ENCODE data around the gene SBNO2. TPM values are rescaled to one million over a fixed set of nuclear protein-coding genes. Genes with fewer than 3 reads are reported as not detected.

SBNO2 gene
- total RNA-seq, 1 donor from 2014 or later, result 48.8 TPM

DNA sequence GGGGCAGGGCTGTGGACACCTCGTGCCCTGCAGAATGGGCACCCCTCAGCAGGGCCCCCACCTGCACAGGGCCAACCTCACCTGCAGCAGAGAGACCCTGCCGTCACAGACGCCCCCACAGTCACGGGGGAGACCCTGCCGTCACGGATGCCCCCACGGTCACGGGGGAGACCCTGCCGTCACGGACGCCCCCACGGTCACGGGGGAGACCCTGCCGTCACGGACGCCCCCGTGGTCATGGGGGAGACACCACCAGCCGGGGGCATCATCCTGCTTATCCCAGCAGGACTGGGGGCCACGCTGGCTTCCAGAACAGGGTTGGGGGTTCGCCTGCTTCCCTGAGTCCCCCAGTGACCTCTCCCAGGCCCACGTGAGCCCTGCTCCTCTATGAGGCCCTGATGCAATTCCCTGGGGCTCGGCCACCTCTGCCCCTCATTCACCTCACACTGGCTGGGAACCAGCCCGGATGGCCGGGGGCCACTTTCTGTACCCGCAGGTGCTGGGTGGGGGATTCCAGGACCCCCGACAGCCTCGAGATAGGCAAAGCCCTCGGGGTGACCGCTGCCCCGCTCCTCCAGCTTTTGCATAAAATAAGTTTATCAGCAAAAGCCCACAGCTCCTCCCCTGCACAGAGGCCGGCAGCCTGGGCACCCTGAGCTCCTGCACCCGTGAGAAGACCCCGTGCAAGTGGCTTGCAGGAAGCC lies 23.6 kb downstream of the SBNO2 start:
- no peak for DNase-seq (ENCODE audit: low read depth)
- Histone ChIP-seq H3K4me3 (ENCODE audit: low read depth, low read length) (no peak overlapping the region), H3K27me3 (ENCODE audit: control insufficient read depth, insufficient read depth, low read length) (no peaks in the 10 kb centered on the region), H3K36me3 (ENCODE audit: control insufficient read depth, insufficient read depth, low read length) (no peaks in the 10 kb centered on the region)
- TF ChIP-seq, protein P1, sequence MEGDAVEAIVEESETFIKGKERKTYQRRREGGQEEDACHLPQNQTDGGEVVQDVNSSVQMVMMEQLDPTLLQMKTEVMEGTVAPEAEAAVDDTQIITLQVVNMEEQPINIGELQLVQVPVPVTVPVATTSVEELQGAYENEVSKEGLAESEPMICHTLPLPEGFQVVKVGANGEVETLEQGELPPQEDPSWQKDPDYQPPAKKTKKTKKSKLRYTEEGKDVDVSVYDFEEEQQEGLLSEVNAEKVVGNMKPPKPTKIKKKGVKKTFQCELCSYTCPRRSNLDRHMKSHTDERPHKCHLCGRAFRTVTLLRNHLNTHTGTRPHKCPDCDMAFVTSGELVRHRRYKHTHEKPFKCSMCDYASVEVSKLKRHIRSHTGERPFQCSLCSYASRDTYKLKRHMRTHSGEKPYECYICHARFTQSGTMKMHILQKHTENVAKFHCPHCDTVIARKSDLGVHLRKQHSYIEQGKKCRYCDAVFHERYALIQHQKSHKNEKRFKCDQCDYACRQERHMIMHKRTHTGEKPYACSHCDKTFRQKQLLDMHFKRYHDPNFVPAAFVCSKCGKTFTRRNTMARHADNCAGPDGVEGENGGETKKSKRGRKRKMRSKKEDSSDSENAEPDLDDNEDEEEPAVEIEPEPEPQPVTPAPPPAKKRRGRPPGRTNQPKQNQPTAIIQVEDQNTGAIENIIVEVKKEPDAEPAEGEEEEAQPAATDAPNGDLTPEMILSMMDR (IDR thresholded peaks at IDR 0.05; ENCODE audit: insufficient read depth, low read length, poor library complexity, severe bottlenecking), result no peak

DNA sequence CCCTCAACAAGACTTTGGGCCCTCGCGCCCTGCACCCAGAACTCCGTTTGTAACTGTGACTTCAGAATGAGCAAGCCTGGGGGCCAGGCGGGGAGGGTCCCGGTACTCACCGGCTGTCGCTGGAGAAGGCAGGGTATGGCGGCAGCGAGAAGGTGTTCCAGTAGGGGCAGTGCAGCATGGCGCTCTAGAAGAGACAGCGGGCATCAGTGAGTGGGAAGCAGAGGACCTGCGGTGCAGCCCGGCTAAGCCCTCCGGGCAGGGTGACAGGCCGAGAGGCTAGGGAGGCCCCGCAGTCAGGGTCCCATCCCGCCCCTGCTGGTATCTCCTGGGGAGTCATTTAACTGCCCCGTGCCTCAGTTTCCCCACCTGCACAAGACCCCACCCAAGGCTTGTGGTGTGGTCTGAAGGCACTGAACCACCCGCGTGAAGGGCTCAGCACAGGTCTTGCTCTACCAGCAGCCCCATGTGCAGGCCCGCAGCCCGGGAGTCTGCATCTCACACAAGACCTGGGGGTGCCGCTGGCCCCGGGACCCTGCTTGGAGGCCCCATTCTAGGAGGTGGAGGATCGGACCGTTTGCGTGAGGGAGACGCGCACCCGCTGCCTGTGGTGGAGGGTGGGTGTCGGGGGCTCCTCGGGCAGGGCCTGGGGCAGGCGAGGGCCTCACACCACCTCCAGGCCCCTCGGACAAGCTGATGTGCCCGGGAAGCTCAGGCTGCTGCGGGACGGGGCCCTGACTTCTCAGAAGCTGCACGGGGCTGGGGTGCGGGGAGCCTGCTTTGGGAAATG lies 24.6 kb downstream of the SBNO2 start:
- TF ChIP-seq, protein P1 (IDR thresholded peaks at IDR 0.05; ENCODE audit: insufficient read depth, low read length, poor library complexity, severe bottlenecking), result no peak
- H3K27me3 ChIP-seq (ENCODE audit: control insufficient read depth, insufficient read depth, low read length), result no peaks in the 10 kb centered on the region
- no peak for DNase-seq (ENCODE audit: low read depth)
- H3K36me3 ChIP-seq (ENCODE audit: control insufficient read depth, insufficient read depth, low read length), result no peaks in the 10 kb centered on the region
- H3K4me3 ChIP-seq (ENCODE audit: low read depth, low read length), result no peak overlapping the region

GRCh38 chr19:1147934-1148549 lies 26.0 kb downstream of the SBNO2 start:
- Histone ChIP-seq H3K27me3 (ENCODE audit: control insufficient read depth, insufficient read depth, low read length) (no peaks in the 10 kb centered on the region), H3K4me3 (ENCODE audit: low read depth, low read length) (no peak overlapping the region), H3K36me3 (ENCODE audit: control insufficient read depth, insufficient read depth, low read length) (peaks cover 1% of the 10 kb centered on the region)
- TF ChIP-seq, protein P1 (IDR thresholded peaks at IDR 0.05; ENCODE audit: insufficient read depth, low read length, poor library complexity, severe bottlenecking), result no peak
- no peak for DNase-seq (ENCODE audit: low read depth)

DNA sequence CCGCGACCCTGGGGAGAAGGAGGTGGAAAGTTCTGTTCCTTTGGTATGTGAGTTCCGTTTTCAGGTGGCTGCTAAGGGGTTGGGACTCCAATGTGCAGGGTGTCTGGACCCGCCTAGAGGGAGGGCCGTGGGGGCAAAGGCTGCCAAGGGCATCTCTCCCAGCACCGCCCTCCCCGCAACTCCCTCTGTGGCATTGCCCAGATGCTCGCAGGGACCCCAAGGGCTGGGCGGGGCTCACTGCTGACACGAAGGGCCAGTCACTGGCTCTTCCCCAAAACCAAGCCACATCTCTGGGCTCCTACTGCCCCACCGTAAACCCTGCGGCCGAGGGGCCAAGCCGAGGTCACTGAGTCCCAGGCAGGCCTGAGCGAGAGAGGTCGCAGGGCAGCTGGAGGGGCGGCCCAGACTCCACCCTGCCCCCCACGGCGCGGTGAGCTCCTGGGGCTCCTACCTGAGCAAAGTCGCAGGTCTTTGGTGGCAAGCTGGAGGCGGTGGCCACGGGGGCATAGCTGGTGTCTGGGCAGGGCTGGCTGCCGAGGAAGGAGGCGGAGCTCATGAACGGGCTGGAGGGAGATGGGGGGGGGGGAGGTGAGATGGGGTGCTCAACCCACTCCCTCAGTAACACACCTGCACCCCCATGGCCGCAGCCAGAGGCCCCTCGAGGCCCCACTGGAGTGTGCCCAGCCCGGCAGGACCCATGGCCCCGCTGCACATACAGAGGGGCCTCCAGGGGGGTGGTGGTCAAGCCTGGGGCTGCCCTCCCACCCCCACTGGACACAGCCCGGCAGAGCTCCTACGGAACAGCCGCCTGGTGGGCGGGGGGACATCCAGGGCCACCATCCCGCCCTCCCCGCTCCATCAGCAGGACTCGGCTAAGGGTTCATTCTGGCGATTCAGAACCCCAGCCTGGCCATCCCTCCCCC lies 26.9 kb downstream of the SBNO2 start:
- no peak for DNase-seq (ENCODE audit: low read depth)
- peaks cover 1% of the 10 kb centered on the region for H3K36me3 ChIP-seq (ENCODE audit: control insufficient read depth, insufficient read depth, low read length)
- no peaks in the 10 kb centered on the region for H3K27me3 ChIP-seq (ENCODE audit: control insufficient read depth, insufficient read depth, low read length)
- no peak overlapping the region for H3K4me3 ChIP-seq (ENCODE audit: low read depth, low read length)
- TF ChIP-seq, protein P1 (IDR thresholded peaks at IDR 0.05; ENCODE audit: insufficient read depth, low read length, poor library complexity, severe bottlenecking), result no peak

DNA sequence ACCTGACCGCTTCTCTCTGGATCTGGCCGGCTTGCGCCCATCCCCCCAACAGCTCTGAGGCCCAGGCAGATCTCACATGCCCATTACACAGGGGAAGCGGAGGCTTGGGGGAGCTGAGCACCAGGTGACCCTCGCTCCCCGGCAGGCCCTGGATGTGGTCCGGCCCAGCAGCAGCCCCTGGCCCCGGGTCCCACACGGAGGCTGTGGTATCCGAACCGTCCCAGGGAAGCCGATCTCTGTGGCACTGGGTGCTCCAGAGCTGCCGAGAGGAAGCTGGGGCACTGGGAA lies 27.7 kb downstream of the SBNO2 start:
- no peak overlapping the region for H3K4me3 ChIP-seq (ENCODE audit: low read depth, low read length)
- DNase-seq (ENCODE audit: low read depth), result no peak
- H3K36me3 ChIP-seq (ENCODE audit: control insufficient read depth, insufficient read depth, low read length), result peaks cover 1% of the 10 kb centered on the region
- no peaks in the 10 kb centered on the region for H3K27me3 ChIP-seq (ENCODE audit: control insufficient read depth, insufficient read depth, low read length)
- TF ChIP-seq, protein P1 (IDR thresholded peaks at IDR 0.05; ENCODE audit: insufficient read depth, low read length, poor library complexity, severe bottlenecking), result no peak

All from kidney epithelial cell (primary cell).